Spleen (tissue), 7 donors: ENCODE measurements around the gene INTS6.

Source experiments
- POLR2A ChIP-seq, 3 donors: fragments of 450-650 bp; IDR thresholded peaks; one replicate each; pipeline ENCODE4 v1.5.1; 2017; ENCODE audit warnings: antibody characterized with exemption in 3 of 3, mild to moderate bottlenecking in 1 of 3
- TF ChIP-seq, protein P1 (sequence below), 11 experiments: fragments of 200-600 bp in 7 of 11; fragments of 450-650 bp in 4 of 11; sonication (generic) in 4 of 11; IDR thresholded peaks in 8 of 11; conservative IDR thresholded peaks in 3 of 11; 1 replicate in 7 of 11; 2 replicates in 4 of 11; pipeline versions ENCODE4 v1.4.0 to v1.8.0; 2016 to 2021; ENCODE audit warnings: antibody characterized with exemption in 11 of 11, inconsistent platforms in 4 of 11, mild to moderate bottlenecking in 1 of 11
- donor health status: DM: no; HTN: no; CAD: no; lungs with moderate emphysema.
- donor health status: DM: no; HTN: no; CAD: no.
- donor health status: DM: no; HTN: no; CAD: no.

DNA sequence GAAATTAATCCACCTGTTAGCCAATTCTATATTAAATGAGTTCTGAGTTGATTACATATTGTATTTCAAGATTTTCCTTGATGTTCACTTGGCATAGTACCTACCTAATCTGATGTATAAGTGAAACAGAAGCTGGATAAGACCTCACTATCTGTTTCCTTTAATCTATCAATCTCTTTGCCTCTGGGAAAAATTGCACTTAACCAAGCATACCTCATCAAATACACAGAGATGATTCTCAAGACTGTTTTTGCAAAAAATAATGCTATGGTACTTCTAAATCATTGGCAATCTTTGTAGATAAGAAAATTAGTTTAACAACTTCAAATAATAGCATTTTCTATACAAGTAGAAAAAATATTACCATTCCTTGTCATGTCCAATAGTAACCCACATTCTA is 58.1 kb downstream of the INTS6 start:
- TF ChIP-seq, protein P1, sequence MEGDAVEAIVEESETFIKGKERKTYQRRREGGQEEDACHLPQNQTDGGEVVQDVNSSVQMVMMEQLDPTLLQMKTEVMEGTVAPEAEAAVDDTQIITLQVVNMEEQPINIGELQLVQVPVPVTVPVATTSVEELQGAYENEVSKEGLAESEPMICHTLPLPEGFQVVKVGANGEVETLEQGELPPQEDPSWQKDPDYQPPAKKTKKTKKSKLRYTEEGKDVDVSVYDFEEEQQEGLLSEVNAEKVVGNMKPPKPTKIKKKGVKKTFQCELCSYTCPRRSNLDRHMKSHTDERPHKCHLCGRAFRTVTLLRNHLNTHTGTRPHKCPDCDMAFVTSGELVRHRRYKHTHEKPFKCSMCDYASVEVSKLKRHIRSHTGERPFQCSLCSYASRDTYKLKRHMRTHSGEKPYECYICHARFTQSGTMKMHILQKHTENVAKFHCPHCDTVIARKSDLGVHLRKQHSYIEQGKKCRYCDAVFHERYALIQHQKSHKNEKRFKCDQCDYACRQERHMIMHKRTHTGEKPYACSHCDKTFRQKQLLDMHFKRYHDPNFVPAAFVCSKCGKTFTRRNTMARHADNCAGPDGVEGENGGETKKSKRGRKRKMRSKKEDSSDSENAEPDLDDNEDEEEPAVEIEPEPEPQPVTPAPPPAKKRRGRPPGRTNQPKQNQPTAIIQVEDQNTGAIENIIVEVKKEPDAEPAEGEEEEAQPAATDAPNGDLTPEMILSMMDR (IDR thresholded peaks at IDR 0.05 in 8 of 11, conservative IDR thresholded peaks at IDR 0.05 in 3 of 11), result no peak
- TF ChIP-seq POLR2A (IDR thresholded peaks at IDR 0.05), result no peak
